Stimulated activated CD4-positive, alpha-beta T cell treated with anti-CD3 and anti-CD28 coated beads, Interleukin-1b, Interleukin-23, amount 100 ng/mL, for 48 hours (primary cell): ENCODE results near the gene ANGPTL7.
"Not testable (repeated sequence)": the region's sequence is repeated elsewhere in the genome, so short reads cannot be mapped to it uniquely, and the experiment has no call there.

Source experiments
- DNase-seq: peaks from one replicate; pipeline ENCODE4 v3.0.0-alpha.2; 2020

Gene ANGPTL7, protein sequence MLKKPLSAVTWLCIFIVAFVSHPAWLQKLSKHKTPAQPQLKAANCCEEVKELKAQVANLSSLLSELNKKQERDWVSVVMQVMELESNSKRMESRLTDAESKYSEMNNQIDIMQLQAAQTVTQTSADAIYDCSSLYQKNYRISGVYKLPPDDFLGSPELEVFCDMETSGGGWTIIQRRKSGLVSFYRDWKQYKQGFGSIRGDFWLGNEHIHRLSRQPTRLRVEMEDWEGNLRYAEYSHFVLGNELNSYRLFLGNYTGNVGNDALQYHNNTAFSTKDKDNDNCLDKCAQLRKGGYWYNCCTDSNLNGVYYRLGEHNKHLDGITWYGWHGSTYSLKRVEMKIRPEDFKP

DNA sequence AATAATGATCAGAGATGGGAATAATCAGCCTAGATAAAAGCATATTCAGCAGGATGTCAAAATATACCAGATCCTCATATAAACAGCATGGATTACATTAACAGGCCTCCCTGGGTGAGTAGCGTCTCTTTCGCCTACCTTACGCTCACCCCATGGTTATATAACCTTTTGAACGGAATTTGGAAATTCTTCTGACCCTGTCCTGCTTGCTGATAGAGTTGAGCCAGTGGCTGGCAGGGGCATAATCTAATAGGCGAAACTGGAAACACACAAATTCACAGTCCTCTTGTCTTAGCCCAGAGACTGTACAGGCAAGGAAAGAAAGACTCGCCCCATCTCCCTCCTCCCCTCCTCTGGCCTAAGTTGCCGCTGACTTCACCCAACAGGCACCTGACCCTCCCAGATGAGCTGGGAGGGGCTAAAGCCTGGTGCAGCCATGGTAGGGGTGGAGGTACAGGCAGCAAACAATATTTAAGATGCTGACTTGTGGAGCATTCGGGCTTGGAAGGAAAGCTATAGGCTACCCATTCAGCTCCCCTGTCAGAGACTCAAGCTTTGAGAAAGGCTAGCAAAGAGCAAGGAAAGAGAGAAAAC lies at the start of gene ANGPTL7:
ANGPTL7 (plus strand) TSS at position 498 of the 594 bp plus-strand sequence. CDS start 225 bp downstream, outside the sequence.
- DNase-seq = no peak

DNA sequence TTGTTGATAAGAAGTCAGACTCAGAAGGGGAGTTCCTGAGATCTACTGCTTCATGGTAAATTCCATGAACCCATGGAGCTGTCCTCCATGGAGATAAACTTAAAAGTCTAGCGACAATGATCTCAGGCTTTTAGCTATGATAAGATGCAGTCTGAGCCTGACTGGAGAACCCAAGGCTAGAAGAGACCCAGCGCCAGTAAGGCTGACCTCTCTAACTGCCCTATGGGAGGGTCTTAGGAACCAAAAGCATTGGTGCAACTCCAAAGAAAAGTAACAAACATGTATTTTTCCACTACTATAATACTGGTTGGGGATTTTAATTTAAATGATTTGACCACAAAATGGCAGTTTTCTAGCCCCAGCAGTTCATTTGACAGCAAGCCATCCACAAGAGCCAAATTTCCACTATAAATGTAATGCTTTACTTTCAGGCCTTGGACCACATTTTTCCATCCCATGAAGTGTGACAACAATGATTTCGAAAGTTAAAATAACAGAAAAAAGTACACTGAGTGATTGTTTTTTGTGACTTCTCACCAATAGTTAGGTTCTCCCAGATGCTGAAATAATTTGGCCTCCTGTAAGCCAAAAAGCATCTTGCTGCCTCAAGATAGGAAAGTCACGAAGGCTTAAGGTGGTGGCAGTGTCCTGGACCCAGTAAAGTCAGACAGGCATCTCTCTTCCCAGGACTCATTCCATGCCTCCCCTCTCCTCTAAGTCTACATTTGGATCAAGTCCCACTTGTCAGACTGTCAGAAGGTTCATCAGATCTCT lies 46.4 kb upstream of the ANGPTL7 start:
- no peak for DNase-seq

DNA sequence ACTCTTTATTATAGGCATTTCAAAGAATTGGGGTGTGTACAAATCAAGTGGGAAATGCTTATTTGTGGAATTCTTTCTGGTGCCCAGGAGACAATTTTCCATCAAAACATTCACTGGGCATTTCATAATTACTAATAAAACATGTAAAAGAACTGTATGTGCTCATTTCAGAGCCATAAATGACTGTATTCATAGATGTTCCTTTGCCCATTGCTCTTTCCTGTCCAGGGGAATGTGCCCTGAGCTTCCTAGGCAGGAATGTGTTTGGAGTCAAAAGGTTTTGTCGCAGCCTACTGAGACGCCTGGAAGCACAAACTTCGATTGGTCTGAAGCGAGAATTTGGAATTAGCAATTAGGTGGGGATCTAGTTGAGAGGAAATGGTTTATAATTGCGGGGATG lies 45.8 kb upstream of the ANGPTL7 start:
- DNase-seq = no peak

DNA sequence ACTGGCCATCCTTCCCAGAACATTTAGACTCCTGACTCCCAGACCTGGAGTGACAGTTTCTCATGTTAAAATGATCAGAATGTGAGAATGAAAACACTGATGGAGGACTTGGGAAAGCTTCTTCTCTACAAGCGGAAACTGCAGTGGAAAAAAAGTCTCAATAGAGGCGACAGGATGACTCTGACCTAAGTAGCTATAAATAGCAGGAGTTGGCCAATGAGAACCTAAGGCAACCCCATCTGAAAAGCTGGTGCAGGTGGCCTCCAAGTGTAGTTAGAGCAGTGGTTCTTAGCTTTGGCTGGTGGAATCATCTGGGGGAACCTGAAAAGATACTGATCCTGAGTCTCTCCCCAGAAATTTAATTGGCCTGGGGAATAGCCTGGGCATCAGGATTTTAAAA lies 45.2 kb upstream of the ANGPTL7 start:
- DNase-seq = peak; percentile 6

DNA sequence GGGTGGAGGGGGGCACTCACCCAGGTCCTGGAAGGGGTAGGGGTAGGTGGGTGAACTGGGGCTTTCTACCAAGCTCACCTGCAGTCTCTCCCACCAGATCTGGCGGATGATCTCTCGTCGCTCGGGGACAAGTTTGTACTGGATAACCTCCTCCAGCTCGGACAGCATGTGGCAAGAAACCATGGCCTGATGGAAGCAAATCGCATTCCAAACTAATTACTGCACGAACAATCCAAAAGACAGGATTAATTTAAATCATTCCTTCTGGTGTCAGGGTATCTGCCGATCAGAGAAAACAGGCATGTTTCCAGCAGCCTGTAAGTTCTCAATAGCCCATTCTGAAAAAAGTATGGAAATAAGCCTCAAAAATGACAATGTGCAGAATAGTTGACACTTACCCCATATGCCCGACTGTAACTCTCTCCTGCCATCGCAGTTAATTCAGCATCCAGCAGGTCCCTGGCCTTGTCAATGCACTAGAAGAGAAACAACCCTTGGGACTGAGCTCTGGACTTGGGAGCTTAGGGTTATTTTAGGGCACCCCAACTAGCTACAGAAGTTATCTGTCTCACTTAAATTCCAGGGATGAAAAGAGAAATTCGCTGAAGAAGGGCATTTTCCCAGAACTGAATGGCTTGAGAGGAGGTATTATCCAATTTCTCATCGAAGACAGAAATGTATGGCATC lies 44.4 kb upstream of the ANGPTL7 start:
- DNase-seq = no peak

DNA sequence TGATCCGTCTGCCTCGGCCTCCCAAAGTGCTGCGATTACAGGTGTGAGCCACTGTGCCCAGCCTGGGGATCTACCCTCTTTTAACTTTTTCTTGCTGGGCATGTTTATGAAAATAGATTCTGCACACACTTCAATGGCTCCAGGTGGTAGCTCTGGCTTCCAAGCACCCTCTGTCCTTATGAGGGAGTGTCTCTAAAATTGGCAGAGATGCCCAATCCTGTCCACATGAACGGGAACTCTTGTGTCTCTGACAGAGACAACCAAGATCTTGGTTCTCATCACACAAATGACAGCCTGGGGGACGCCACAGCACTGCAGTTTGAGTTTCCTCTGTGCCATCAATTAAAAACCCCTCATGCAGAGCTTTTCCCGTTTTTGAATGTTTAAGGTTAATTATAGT lies 43.4 kb upstream of the ANGPTL7 start:
- no peak for DNase-seq

DNA sequence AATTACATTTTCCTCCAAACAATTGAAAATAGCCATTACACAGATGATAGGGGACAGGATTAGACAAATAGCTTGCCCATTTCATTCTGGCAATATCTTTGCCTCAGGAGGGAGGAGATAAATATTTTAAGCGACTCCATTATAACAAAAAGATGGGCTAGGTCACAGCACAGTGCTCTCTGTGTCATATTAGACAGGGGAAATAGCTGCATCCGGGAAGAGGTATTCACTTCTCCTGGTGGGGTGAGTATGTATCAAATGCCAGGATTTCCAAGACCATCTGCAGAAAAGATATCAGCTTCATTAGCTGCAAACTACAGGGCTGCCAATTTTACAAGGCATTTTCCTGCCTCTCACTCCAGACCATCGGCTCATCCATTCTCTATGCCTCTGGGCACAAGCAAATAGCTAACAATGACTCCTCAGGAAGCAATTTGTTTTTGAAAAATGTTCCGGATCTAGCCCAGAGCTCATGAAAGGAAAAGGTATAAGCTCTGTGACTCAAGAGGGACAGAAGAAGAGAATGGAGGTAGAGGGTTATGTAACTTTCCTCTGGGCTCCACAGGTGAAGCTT lies 41.9 kb upstream of the ANGPTL7 start:
- DNase-seq = no peak

DNA sequence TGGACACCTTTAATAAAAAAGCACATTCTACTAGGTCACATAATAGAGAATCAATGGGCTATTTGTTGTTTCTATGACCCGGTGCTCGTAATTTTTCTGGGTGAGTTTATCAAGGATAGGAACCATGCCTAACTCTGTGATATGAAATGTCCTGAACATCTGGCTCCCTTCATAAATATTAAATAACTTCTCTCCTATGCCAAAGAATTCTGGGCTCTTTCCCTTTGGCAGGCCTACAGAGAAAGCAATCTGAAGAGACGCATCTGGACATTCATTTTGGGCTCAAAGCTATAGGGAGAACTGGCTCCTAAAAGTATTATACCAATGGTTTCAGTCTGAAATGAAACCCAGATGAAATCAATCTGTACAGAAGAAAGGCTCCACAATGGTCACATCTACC lies 38.8 kb upstream of the ANGPTL7 start:
- DNase-seq = no peak

DNA sequence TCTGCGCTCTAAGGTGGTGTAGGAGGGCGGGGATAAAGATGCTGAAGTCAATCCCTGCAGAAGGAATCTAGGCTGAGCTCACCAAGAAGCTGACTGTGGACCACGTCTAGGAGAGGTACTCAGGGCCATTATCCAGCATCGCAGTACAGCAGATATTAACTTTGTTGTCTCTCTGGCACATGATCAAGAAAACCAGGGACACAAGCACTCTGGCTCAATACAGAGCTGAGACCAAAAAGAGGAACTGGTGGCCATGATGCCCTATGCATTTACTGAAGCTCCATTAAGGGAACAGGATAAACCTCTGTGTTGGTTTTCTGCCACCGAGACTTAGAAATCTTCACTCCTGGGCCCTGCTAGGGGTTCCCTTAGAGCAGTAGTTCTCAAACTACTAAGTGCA lies 38.0 kb upstream of the ANGPTL7 start:
- DNase-seq = no peak

DNA sequence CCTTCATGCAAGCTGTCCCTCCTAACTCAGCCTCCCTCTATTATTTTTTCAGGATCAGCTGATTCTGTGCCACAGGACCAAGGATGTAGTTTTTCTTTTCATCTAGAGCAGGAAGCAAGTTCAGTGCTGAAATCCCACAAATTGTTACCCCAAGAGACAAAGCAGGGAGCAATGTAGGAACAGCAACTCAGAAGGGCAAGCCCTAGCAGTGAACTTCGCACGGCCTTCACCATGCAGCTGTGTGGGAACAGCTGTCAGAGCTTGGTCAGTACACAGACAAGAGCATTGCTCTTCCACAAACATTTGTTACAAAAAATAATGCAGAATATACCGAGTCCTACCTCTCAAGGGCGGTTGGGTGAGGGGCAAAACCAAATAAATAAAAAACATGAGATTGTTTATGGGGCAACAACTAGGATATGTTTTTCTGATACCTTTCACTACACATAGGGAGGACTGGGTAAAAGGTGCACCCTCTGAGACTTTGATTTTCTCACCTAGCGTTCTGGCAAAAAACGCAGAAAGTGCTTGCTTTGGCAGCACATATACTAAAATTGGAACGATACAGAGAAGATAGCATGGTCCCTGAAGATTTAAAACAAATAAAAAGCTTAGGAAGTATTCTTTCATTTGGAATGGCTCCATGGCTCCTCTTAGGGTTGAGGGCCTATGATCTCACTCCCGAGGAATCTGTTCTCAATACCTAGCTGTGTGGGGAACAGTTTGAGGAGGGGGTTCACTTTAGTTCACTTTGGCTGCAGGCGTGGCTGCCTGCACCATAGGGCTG lies 37.1 kb upstream of the ANGPTL7 start:
- no peak for DNase-seq

DNA sequence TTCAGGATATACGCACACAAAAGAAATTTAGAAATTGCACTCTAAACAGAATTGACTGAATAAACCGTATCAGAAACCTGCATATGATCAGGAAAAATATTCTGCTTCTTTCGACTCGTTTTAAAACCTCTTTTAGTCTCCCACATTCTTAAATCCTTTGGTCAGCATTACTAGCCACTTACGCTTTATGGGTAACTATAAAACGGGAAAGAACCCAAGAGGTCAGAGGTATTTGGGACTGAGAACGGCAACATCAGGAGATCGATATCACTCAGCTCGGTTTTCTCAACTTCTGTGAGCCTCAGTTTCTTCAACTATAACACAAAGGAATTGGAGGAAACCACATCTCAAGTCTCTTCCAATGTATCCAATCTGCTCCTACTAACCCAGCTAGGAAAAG lies 36.4 kb upstream of the ANGPTL7 start:
- DNase-seq = no peak

DNA sequence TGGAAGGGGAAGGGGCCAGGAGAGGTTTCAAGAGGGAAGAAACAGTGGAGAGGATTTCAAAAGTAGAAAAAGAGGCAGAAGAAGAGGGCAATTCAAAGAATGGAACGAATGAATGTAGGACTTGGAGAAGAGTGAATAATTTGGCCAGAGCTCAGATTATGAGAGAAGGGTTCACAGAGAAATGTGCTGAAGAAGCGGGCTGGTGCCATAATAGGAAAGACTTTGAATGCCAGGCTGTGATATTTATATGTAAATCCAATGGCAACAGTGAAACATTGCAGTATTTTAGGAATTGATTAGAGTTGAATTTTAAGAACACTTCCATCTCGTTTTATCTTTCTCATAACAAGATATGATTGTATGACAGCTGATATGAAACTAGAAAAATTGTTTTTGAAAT lies 36.0 kb upstream of the ANGPTL7 start:
- no peak for DNase-seq

DNA sequence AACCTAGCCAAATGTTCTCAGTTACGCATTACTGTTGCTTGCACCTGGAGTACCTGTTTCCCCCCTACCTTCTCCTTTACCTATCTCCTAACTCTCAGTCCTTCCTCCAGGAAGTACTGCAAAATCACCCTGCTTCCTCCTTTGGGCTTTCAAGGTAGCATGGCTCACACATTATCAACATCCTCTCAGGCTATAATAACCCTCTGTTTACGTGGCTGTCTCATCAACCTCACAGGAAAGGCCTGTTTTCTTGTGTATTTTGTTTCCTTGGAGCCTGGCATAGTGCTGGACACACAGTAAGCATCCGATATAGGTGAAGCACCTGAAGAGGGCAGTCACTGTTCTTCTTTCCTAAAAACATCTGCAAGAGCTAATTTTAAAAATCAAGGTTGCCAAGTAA lies 32.7 kb upstream of the ANGPTL7 start:
- no peak for DNase-seq

DNA sequence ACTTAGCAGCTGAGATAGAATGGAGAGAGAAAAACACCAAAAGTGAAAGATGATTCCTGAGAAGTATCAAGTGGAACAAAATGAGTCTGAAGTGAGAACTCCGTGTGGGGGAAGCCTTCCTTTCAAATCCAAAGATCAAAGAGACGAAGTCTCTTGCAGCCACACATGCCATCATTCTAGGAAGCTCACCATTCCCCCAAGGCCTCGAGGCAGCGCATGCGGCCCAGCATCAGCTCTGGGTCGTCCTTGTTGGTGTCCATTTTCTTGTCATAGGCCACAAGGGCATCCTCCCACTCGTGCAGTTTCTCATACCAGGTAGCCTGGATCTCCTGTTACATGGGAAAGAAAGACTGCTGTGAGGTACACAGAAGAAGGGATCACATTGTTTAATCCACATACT lies 32.2 kb upstream of the ANGPTL7 start:
- peak; percentile 23 for DNase-seq

DNA sequence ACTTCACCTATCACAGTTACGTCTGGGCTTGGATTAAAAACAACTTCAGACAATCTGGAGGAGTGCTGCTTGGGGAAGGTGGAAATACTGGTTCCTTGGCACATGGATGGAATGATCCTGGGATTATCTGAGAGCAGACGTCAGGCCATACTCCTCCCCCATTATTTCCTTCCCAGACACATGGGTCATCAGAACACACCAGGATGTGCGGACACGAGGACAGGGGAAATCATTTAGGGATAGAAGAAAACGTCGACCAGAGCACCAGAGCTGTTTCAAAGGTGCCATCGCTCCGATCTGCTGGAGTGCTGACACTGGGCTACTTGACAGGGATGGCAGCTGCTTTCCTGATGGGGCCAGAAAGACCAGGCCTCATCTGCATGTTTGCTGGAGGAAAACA lies 31.8 kb upstream of the ANGPTL7 start:
- no peak for DNase-seq

DNA sequence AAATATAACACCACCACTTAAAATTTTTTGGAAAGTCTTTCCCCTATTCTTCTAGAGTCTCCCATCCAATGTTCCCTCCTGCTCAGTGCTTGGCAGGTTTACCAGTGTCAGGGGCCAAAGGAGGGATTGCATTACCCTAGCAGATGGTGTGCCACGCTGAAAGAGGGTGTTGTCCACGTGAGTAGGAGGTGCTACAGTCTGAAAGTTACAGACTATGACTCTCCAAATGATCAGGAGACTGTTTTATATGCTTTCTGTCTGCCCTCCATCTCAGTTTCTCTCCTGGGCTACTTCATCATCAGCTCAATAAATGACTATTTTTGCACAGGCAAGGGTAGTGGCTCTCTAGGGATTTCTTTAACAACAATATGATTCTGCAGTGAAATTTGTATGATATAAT lies 31.3 kb upstream of the ANGPTL7 start:
- no peak for DNase-seq

DNA sequence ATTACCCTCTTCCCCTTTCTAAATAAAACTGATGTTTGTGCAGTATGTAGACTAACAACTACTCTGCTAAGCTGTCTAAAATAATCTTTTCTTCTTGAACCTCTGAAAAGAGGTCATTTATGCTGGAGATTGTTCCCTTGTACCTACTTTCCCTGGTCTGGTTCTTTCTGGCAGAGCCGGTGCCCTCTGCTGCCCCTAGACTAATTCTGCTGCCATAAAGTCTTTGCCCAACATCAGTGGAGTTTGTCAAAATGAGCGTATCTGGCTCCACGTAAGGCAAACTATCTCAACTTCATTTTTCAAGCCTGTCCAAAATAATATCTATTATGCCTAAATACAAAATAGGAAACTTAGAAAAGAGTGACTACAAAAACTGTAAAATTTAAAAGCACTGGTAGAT lies 30.9 kb upstream of the ANGPTL7 start:
- DNase-seq = no peak

DNA sequence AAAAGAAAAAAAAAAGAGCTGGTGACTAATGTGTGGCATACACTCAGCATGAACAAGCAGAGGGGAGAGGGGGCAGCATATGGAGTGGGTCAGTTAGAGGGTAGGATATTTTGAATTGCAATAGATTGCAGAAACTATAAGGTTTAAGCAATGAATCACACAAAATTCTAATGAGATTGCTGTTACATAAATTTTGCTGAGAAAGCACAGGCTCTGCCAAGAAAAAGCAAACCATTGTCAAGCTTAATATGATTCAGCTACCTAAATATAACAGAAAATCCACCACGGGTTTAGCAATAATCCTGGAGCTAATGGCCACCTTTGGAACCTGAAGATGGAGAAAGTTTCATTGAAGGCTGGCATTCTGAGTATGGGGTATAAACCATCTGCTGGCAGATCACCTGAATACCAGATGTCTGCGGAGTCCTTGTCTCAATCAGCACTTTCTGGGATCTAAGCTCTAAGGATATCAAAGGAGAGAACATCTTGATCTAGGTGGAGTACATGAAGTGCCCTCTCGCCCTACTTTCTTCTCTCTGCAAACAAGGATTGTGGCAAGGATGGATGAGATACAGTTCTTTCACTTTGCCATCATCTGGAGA lies 30.3 kb upstream of the ANGPTL7 start:
- DNase-seq = no peak

DNA sequence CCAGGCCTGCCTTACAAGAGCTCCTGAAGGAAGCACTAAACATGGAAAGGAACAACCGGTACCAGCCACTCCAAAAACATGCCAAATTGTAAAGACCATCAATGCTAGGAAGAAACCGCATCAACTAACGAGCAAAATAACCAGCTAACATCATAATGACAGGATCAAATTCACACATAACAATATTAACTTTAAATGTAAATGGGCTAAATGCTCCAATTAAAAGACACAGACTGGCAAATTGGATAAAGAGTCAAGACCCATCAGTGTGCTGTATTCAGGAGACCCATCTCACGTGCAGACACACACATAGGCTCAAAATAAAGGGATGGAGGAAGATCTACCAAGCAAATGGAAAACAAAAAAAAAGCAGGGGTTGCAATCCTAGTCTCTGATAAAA lies 26.4 kb upstream of the ANGPTL7 start:
- DNase-seq = not testable (repeated sequence)

DNA sequence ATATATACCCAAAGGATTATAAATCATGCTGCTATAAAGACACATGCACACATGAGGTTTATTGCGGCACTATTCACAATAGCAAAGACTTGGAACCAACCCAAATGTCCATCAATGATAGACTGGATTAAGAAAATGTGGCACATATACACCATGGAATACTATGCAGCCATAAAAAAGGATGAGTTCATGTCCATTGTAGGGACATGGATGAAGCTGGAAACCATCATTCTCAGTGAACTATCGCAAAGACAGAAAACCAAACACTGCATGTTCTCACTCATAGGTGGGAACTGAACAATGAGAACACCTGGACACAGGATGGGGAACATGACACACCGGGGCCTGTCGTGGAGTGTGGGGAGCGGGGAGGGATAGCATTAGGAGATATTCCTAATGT lies 22.4 kb upstream of the ANGPTL7 start:
- not testable (repeated sequence) for DNase-seq

DNA sequence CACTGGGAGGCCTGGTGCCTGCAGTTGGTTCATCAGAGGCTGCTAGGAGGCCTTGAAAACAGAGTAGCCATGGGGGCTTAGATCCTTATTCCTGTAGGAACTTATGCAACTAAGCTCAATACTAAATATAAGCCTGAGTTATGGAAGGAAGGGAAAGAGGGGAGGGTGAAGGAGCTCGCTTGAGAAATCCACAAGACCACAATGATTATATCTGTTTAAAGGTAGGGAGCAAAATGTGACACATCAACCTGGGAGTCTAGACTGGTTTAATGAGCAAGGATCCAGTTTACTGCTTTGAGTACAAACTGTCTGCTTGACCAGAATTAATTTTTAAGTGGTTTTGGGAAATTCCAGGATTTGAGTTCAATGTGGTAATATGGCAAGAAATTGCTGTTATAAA lies 20.4 kb upstream of the ANGPTL7 start:
- DNase-seq = no peak

DNA sequence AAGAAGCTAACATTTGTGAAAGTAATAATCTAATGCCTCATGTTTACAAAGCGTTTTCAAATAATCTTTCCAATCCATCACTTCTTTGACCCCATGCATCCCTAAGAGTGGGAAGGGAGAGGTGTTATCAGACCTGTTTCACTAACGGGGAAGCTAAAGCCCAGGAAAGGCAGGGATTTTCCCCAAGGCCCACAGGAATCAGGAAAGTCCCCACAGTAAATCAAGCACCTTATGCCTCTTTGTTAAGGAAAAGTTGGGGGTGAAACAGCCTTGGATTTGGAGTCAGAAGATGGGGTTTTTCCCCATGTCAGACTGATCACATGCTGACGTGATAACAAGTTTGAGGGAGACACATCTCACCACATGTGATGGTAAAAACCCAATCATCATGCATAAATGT lies 20.0 kb upstream of the ANGPTL7 start:
- DNase-seq = no peak
